ENCODE results near the gene TUBA3D. TPM values are rescaled to one million over a fixed set of nuclear protein-coding genes. Genes with fewer than 3 reads are reported as not detected.
"Not testable (repeated sequence)": the region's sequence is repeated elsewhere in the genome, so short reads cannot be mapped to it uniquely, and the experiment has no call there.

TUBA3D gene
- total RNA-seq, 1 donor from 2014 or later: not detected

GRCh38 chr2:131483981-131484820 is 8.3 kb downstream of the TUBA3D start:
- H3K4me1 Mint-ChIP-seq; H3K9ac ChIP-seq; H3K9me3 Mint-ChIP-seq; H3K36me3 ChIP-seq; H3F3A ChIP-seq (ENCODE audit: low read depth); H3K4me2 ChIP-seq; H3K27ac Mint-ChIP-seq; H3K27ac ChIP-seq; H3K27me3 Mint-ChIP-seq (ENCODE audit: insufficient read depth, low read depth); H4K20me1 ChIP-seq (ENCODE audit: low read depth); H3K4me3 ChIP-seq; H3K79me2 ChIP-seq (ENCODE audit: low read depth); H3K4me1 ChIP-seq; H3K4me3 Mint-ChIP-seq; H2AFZ ChIP-seq (replicated peaks); H3K36me3 Mint-ChIP-seq; H3K9me3 ChIP-seq (ENCODE audit: low read depth); H3K27me3 ChIP-seq; DNase-seq (ENCODE audit: low spot score): not testable (repeated sequence)

GRCh38 chr2:131484906-131485460 is 9.1 kb downstream of the TUBA3D start:
- not testable (repeated sequence) for H3K27me3 Mint-ChIP-seq (ENCODE audit: insufficient read depth, low read depth); DNase-seq (ENCODE audit: low spot score); H3K4me1 Mint-ChIP-seq; H3K4me3 Mint-ChIP-seq; H3K4me3 ChIP-seq; H3K9ac ChIP-seq; H3K79me2 ChIP-seq (ENCODE audit: low read depth); H4K20me1 ChIP-seq (ENCODE audit: low read depth); H3K4me2 ChIP-seq; H3K36me3 ChIP-seq; H3K27me3 ChIP-seq; H3K36me3 Mint-ChIP-seq; H3K9me3 Mint-ChIP-seq; H2AFZ ChIP-seq (replicated peaks); H3F3A ChIP-seq (ENCODE audit: low read depth); H3K27ac ChIP-seq; H3K9me3 ChIP-seq (ENCODE audit: low read depth); H3K27ac Mint-ChIP-seq; H3K4me1 ChIP-seq

GRCh38 chr2:131486201-131486902 is 10.4 kb downstream of the TUBA3D start:
- not testable (repeated sequence) for H3K36me3 ChIP-seq; H2AFZ ChIP-seq (replicated peaks); H3K27me3 Mint-ChIP-seq (ENCODE audit: insufficient read depth, low read depth); H3K4me2 ChIP-seq; H4K20me1 ChIP-seq (ENCODE audit: low read depth); H3K9me3 Mint-ChIP-seq; H3K36me3 Mint-ChIP-seq; H3K4me3 Mint-ChIP-seq; H3F3A ChIP-seq (ENCODE audit: low read depth); H3K9ac ChIP-seq; H3K27me3 ChIP-seq; DNase-seq (ENCODE audit: low spot score); H3K27ac ChIP-seq; H3K4me3 ChIP-seq; H3K4me1 ChIP-seq; H3K9me3 ChIP-seq (ENCODE audit: low read depth)
- Mint-ChIP-seq H3K4me1 (peaks cover 17% of the 10 kb centered on the region), H3K27ac (peak overlapping the region; percentile 50)
- H3K79me2 ChIP-seq (ENCODE audit: low read depth): peaks cover 12% of the 10 kb centered on the region

- no peak overlapping the region for H3K4me3 ChIP-seq
- H3K4me2 ChIP-seq: no peak overlapping the region
- Mint-ChIP-seq H3K4me3 (no peak overlapping the region), H3K36me3 (peaks cover 2% of the 10 kb centered on the region), H3K9me3 (no peaks in the 10 kb centered on the region), H3K4me1 (peaks cover 21% of the 10 kb centered on the region), H3K27ac (no peak overlapping the region), H3K27me3 (ENCODE audit: insufficient read depth, low read depth) (peaks cover 7% of the 10 kb centered on the region)
- no peaks in the 10 kb centered on the region for H3K9me3 ChIP-seq (ENCODE audit: low read depth)
- H3K27ac ChIP-seq: no peak overlapping the region
- DNase-seq (ENCODE audit: low spot score): no peak
- H3K4me1 ChIP-seq: peaks cover under 1% of the 10 kb centered on the region
- H3F3A ChIP-seq (ENCODE audit: low read depth): peaks cover 13% of the 10 kb centered on the region
- H3K9ac ChIP-seq: no peak overlapping the region
- H4K20me1 ChIP-seq (ENCODE audit: low read depth): no peaks in the 10 kb centered on the region
- no peaks in the 10 kb centered on the region for H3K27me3 ChIP-seq
- H2AFZ ChIP-seq (replicated peaks): no peak overlapping the region
- no peaks in the 10 kb centered on the region for H3K36me3 ChIP-seq
- no peak for TF ChIP-seq EZH2 (IDR thresholded peaks at IDR 0.05)
- TF ChIP-seq, protein P1, sequence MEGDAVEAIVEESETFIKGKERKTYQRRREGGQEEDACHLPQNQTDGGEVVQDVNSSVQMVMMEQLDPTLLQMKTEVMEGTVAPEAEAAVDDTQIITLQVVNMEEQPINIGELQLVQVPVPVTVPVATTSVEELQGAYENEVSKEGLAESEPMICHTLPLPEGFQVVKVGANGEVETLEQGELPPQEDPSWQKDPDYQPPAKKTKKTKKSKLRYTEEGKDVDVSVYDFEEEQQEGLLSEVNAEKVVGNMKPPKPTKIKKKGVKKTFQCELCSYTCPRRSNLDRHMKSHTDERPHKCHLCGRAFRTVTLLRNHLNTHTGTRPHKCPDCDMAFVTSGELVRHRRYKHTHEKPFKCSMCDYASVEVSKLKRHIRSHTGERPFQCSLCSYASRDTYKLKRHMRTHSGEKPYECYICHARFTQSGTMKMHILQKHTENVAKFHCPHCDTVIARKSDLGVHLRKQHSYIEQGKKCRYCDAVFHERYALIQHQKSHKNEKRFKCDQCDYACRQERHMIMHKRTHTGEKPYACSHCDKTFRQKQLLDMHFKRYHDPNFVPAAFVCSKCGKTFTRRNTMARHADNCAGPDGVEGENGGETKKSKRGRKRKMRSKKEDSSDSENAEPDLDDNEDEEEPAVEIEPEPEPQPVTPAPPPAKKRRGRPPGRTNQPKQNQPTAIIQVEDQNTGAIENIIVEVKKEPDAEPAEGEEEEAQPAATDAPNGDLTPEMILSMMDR (IDR thresholded peaks at IDR 0.05): no peak
- TF ChIP-seq EZH2phosphoT487 (IDR thresholded peaks at IDR 0.05): no peak
- peaks cover 21% of the 10 kb centered on the region for H3K79me2 ChIP-seq (ENCODE audit: low read depth)
Measured at GRCh38 chr2:131488306-131489205, 12.6 kb downstream of the TUBA3D start.

- H3K9me3 ChIP-seq (ENCODE audit: low read depth); H3K27me3 Mint-ChIP-seq (ENCODE audit: insufficient read depth, low read depth); H3K9me3 Mint-ChIP-seq; H2AFZ ChIP-seq (replicated peaks); H4K20me1 ChIP-seq (ENCODE audit: low read depth); H3K27me3 ChIP-seq; H3K4me1 ChIP-seq; H3K36me3 Mint-ChIP-seq; H3K9ac ChIP-seq; H3K36me3 ChIP-seq; H3K27ac ChIP-seq: not testable (repeated sequence)
- Mint-ChIP-seq H3K4me1 (peaks cover 29% of the 10 kb centered on the region), H3K27ac (peak overlapping the region; percentile 17), H3K4me3 (peak overlapping the region; percentile 82)
- H3K4me2 ChIP-seq: peak overlapping the region; percentile 71
- H3F3A ChIP-seq (ENCODE audit: low read depth): peaks cover 13% of the 10 kb centered on the region
- peaks cover 44% of the 10 kb centered on the region for H3K79me2 ChIP-seq (ENCODE audit: low read depth)
- DNase-seq (ENCODE audit: low spot score): peak; percentile 15
- peak overlapping the region; percentile 34 for H3K4me3 ChIP-seq
Measured at GRCh38 chr2:131490616-131491468, 14.9 kb downstream of the TUBA3D start.

GRCh38 chr2:131491469-131491836 is 15.5 kb downstream of the TUBA3D start:
- not testable (repeated sequence) for H3K36me3 Mint-ChIP-seq
- peak; percentile 36 for DNase-seq (ENCODE audit: low spot score)
- peaks cover 26% of the 10 kb centered on the region for H3K4me1 Mint-ChIP-seq

More at GRCh38 chr2:131491469-131491836, 15.5 kb downstream of the TUBA3D start:
- Histone ChIP-seq H3F3A (ENCODE audit: low read depth) (peaks cover 13% of the 10 kb centered on the region), H3K79me2 (ENCODE audit: low read depth) (peaks cover 50% of the 10 kb centered on the region), H3K4me2 (peak overlapping the region; percentile 71), H3K4me3 (peak overlapping the region; percentile 34)
- not testable (repeated sequence) for H3K27me3 Mint-ChIP-seq (ENCODE audit: insufficient read depth, low read depth); H3K27me3 ChIP-seq; H3K9me3 ChIP-seq (ENCODE audit: low read depth); H3K36me3 ChIP-seq; H3K9ac ChIP-seq; H3K9me3 Mint-ChIP-seq; H4K20me1 ChIP-seq (ENCODE audit: low read depth); H3K4me1 ChIP-seq; H3K27ac ChIP-seq; H2AFZ ChIP-seq (replicated peaks); H3K27ac Mint-ChIP-seq
- peak overlapping the region; percentile 82 for H3K4me3 Mint-ChIP-seq
